Body of pancreas (tissue), 4 donors: ENCODE measurements around the gene CERT1. TPM values are rescaled to one million over a fixed set of nuclear protein-coding genes. Genes with fewer than 3 reads are reported as not detected.

ENCODE experiments used
- ATAC-seq: fragments of 150-250 bp; one replicate; pipeline ENCODE4 v1.9.1; 2016
- DNase-seq, 4 donors: peaks; one replicate each; pipeline ENCODE4 v3.0.0-alpha.2; 2019
- H3K27ac ChIP-seq, 4 donors: fragments of 200-600 bp; sonication (generic); 1 replicate in 3 of 4; 2 replicates in 1 of 4; pipeline versions ENCODE4 v1.5.1 to v1.6.1; 2016 to 2019; ENCODE audit warnings: mild to moderate bottlenecking in 1 of 4, mixed read lengths in 1 of 4, moderate library complexity in 1 of 4
- H3K27me3 ChIP-seq, 2 donors: fragments of 200-600 bp; sonication (generic); one replicate each; pipeline ENCODE4 v1.6.0; 2016; ENCODE audit warnings: mild to moderate bottlenecking in 1 of 2
- H3K36me3 ChIP-seq, 2 donors: fragments of 200-600 bp; sonication (generic); replicated peaks in 1 of 2; 2 replicates each; pipeline ENCODE4 v1.5.1; 2016; ENCODE audit warnings: low read depth in 2 of 2; ENCODE audit not compliant: insufficient read depth in 1 of 2
- H3K4me1 ChIP-seq: fragments of 200-600 bp; sonication (generic); one replicate; pipeline ENCODE4 v1.6.0; 2016
- H3K4me3 ChIP-seq, 2 donors: fragments of 200-600 bp; sonication (generic); 1 replicate in 1 of 2; 2 replicates in 1 of 2; pipeline ENCODE4 v1.5.1; 2016 to 2019
- H3K9me3 ChIP-seq, 3 donors: fragments of 200-600 bp; sonication (generic); 1 replicate in 2 of 3; 2 replicates in 1 of 3; pipeline ENCODE4 v1.5.1; 2016
- POLR2A ChIP-seq, 3 donors: fragments of 450-650 bp; IDR thresholded peaks; one replicate each; pipeline ENCODE4 v1.6.1; 2016; ENCODE audit warnings: antibody characterized with exemption in 3 of 3, mild to moderate bottlenecking in 2 of 3
- WGBS, 2 donors: methylation state at CpG; one replicate each; pipeline ENCODE4 v1.1.5; 2017; 5-methylcytosine and 5-hydroxymethylcytosine counted together
- intact Hi-C: fragments of 100-400 bp; cut with DNase I; formaldehyde crosslinking; loops from one replicate; pipeline ENCODE4 v1.15.1; 2023
- total RNA-seq, 2 donors: library from RNA; depleted of rRNA; stranded (reverse); fragments of >200 nt; gene quantifications; one replicate each; pipeline ENCODE4 v1.1.0, GENCODE V29; 2016
- TF ChIP-seq, protein P1 (sequence below), 7 experiments: fragments of 450-650 bp in 4 of 7; fragments of 200-600 bp in 3 of 7; sonication (generic) in 3 of 7; IDR thresholded peaks; one replicate each; pipeline ENCODE4 v1.5.1; 2016 to 2019; ENCODE audit warnings: antibody characterized with exemption in 7 of 7

The CERT1 gene
- total RNA-seq, 2 donors from 2014 or later = 17.8 to 19.5 TPM

DNA sequence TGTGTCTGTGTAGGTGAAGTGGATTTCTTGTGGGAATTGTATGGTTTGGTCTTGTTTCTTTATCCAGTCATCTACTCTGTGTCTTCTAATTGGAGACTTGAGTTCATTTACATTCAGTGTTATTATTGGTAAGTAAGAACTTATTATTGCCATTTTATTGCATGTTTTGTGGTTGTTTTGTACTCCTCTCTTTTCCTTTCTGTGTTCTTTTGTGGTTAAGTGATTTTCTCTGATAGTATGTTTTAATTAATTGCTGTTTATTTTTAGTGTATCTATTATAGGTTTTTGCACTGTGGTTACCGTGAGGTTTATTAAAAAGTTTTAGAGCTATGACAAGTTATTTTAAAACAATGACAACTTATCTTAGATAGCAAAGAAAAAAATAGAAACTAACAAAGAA is 8.3 kb upstream of the CERT1 start:
- TF ChIP-seq POLR2A (IDR thresholded peaks at IDR 0.05) = no peak
- TF ChIP-seq, protein P1, sequence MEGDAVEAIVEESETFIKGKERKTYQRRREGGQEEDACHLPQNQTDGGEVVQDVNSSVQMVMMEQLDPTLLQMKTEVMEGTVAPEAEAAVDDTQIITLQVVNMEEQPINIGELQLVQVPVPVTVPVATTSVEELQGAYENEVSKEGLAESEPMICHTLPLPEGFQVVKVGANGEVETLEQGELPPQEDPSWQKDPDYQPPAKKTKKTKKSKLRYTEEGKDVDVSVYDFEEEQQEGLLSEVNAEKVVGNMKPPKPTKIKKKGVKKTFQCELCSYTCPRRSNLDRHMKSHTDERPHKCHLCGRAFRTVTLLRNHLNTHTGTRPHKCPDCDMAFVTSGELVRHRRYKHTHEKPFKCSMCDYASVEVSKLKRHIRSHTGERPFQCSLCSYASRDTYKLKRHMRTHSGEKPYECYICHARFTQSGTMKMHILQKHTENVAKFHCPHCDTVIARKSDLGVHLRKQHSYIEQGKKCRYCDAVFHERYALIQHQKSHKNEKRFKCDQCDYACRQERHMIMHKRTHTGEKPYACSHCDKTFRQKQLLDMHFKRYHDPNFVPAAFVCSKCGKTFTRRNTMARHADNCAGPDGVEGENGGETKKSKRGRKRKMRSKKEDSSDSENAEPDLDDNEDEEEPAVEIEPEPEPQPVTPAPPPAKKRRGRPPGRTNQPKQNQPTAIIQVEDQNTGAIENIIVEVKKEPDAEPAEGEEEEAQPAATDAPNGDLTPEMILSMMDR (IDR thresholded peaks at IDR 0.05) = no peak
- Histone ChIP-seq H3K4me1 (peaks cover 7% of the 10 kb centered on the region), H3K27me3 (no peaks in the 10 kb centered on the region), H3K36me3 (no peaks in the 10 kb centered on the region), H3K27ac (no peak overlapping the region), H3K9me3 (no peaks in the 10 kb centered on the region), H3K4me3 (no peak overlapping the region)
- ATAC-seq (no peak), DNase-seq (no peak)
- WGBS, 2 donors = 80 to 84% methylated on average over 1 of the region's 1 CpG
- intact Hi-C loops = no loop called here

DNA sequence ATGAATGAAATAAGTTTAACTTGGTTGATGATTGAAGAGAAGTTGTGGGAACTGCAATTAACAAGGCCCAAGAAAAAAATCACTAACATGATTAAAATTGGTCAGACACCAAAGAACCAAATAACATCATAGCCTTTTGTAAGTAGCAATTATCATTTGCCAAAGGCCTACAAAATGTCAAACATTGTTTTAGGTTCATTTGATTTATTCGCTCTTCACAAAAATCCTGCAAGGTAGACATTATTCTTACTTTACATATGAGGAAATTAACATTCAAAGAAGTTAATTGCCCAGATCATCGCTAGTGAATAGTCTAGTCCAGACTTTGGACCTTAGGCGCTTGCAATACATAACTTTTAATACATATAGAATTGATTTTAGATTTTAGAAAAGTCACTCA is 2.9 kb upstream of the CERT1 start:
- no peak for DNase-seq
- no peak for TF ChIP-seq POLR2A (IDR thresholded peaks at IDR 0.05)
- TF ChIP-seq, protein P1 (IDR thresholded peaks at IDR 0.05) = no peak
- H3K27ac ChIP-seq = no peak overlapping the region
- H3K4me1 ChIP-seq = peaks cover 27% of the 10 kb centered on the region
- no peaks in the 10 kb centered on the region for H3K9me3 ChIP-seq
- no peak for ATAC-seq
- no peak overlapping the region for H3K4me3 ChIP-seq
- WGBS, 2 donors = 94 to 96% methylated on average over 3 of the region's 3 CpGs
- H3K36me3 ChIP-seq = no peaks in the 10 kb centered on the region
- intact Hi-C loops = no loop called here
- H3K27me3 ChIP-seq = no peaks in the 10 kb centered on the region

DNA sequence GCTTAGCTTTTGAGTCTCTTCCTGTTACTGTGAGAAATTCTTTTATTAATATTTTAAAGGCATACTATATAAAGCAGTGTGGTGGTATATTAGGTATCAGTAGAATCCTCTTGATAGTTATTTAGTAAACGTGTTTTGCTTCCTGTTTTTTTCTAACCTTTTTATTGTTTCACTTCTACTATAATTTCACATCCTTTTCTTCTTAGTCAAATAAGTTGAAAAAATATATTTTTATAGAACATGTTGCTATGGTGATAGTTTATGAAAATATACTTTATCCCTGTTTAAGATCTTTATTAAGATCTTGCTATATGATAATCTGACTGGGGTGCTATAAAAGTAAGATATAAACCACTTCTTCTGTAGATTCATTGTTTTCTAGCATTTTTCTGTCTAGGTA is 2.4 kb upstream of the CERT1 start:
- TF ChIP-seq, protein P1 (IDR thresholded peaks at IDR 0.05) = no peak
- TF ChIP-seq POLR2A (IDR thresholded peaks at IDR 0.05) = no peak
- no peak for ATAC-seq
- DNase-seq = no peak
- intact Hi-C loops = no loop called here
- Histone ChIP-seq H3K36me3 (no peaks in the 10 kb centered on the region), H3K4me1 (peaks cover 28% of the 10 kb centered on the region), H3K9me3 (no peaks in the 10 kb centered on the region), H3K27ac (no peak overlapping the region), H3K27me3 (no peaks in the 10 kb centered on the region), H3K4me3 (no peak overlapping the region)
- 26 to 33% methylated on average over 1 of the region's 1 CpG for WGBS, 2 donors

DNA sequence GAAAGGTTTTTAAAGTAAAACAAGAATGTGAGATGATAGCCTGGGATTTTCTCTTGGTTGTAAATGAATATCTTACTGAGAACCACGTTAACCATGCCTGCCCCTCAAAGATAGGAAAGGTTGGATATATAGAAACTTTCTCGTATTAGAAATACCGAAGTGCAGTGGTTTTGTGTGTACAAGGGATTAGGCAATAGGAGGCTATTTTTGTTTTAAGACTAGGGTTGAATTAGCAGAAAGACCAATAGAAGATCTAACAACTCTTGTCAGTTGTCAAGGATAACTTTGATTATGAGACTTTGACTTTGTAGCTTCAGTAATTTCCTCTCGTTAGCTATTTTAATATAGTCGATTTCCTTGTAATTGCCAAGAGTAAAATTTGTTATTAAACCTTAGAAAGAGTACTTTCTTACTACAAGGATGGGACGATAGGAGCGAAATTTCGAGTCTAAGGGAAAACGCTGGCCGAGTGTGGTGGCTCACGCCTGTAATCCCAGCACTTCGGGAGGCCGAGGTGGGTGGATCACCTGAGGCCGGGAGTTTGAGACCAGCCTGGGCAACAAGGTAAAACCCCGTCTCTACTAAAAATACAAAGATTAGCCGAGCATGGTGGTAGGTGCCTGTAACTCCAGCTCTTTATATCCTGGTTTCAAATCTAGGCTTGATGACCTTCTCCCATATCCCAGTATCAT is 1.1 kb upstream of the CERT1 start:
- intact Hi-C loops = no loop called here
- Histone ChIP-seq H3K36me3 (no peaks in the 10 kb centered on the region), H3K9me3 (no peaks in the 10 kb centered on the region), H3K4me1 (peaks cover 38% of the 10 kb centered on the region), H3K27me3 (no peaks in the 10 kb centered on the region), H3K27ac (peak overlapping the region; percentile 13 to 92 (median 66)), H3K4me3 (peak overlapping the region; percentile 39 to 69)
- ATAC-seq = no peak
- DNase-seq = no peak
- no peak for TF ChIP-seq POLR2A (IDR thresholded peaks at IDR 0.05)
- TF ChIP-seq, protein P1 (IDR thresholded peaks at IDR 0.05) = no peak
- 67% methylated on average over 16 of the region's 16 CpGs for WGBS, 2 donors
